MM.1S (cell line): Measurements from ENCODE around the gene MRPS15.
"Not testable (repeated sequence)": the region's sequence is repeated elsewhere in the genome, so short reads cannot be mapped to it uniquely, and the experiment has no call there.

ENCODE experiments used
- DNase-seq: peaks from one replicate; pipeline ENCODE4 v3.0.0-alpha.2; 2015
- H2AFZ ChIP-seq: fragments of 300-600 bp; sonication (generic); 2 replicates; pipeline ENCODE4 v1.6.0; 2016; ENCODE audit warnings: antibody characterized with exemption, low read length
- H3F3A ChIP-seq: fragments of 300-600 bp; sonication (generic); 2 replicates; pipeline ENCODE4 v1.6.1; 2016; ENCODE audit warnings: mild to moderate bottlenecking, antibody characterized with exemption, low read length, moderate library complexity, mixed read lengths; ENCODE audit not compliant: insufficient read depth
- H3K27ac ChIP-seq: fragments of 300-600 bp; sonication (generic); 2 replicates; pipeline ENCODE4 v1.5.1; 2016; ENCODE audit warnings: mild to moderate bottlenecking, low read length
- H3K27me3 ChIP-seq: fragments of 300-600 bp; sonication (generic); replicated peaks from 2 replicates; pipeline ENCODE4 v1.6.0; 2016; ENCODE audit warnings: low read length; ENCODE audit not compliant: insufficient read depth
- H3K36me3 ChIP-seq: fragments of 300-600 bp; sonication (generic); replicated peaks from 2 replicates; pipeline ENCODE4 v1.6.1; 2016; ENCODE audit warnings: mild to moderate bottlenecking, low read length, mixed read lengths; ENCODE audit not compliant: insufficient read depth
- H3K4me1 ChIP-seq: fragments of 300-600 bp; sonication (generic); 2 replicates; pipeline ENCODE4 v1.6.1; 2016; ENCODE audit warnings: low read length, mixed read lengths
- H3K4me2 ChIP-seq: fragments of 300-600 bp; sonication (generic); 2 replicates; pipeline ENCODE4 v1.6.0; 2016; ENCODE audit warnings: low read depth, low read length
- H3K4me3 ChIP-seq: fragments of 300-600 bp; sonication (generic); 2 replicates; pipeline ENCODE4 v1.5.1; 2016; ENCODE audit warnings: low read length, mixed read lengths
- H3K79me2 ChIP-seq: fragments of 300-600 bp; sonication (generic); 2 replicates; pipeline ENCODE4 v1.6.1; 2016; ENCODE audit warnings: mixed run types, low read length, mixed read lengths
- H3K9ac ChIP-seq: fragments of 300-600 bp; sonication (generic); 2 replicates; pipeline ENCODE4 v1.6.1; 2016; ENCODE audit warnings: low read length, mixed read lengths
- H3K9me2 ChIP-seq: fragments of 300-600 bp; sonication (generic); replicated peaks from 2 replicates; pipeline ENCODE4 v1.6.1; 2016; ENCODE audit warnings: mild to moderate bottlenecking, low read length, mixed read lengths; ENCODE audit not compliant: insufficient read depth
- H3K9me3 ChIP-seq: fragments of 300-600 bp; sonication (generic); replicated peaks from 2 replicates; pipeline ENCODE4 v1.6.1; 2016; ENCODE audit warnings: mild to moderate bottlenecking, low read length, mixed read lengths; ENCODE audit not compliant: insufficient read depth
- H4K20me1 ChIP-seq: fragments of 300-600 bp; sonication (generic); 2 replicates; pipeline ENCODE4 v1.6.1; 2016; ENCODE audit warnings: mild to moderate bottlenecking, low read length, moderate library complexity, mixed read lengths; ENCODE audit not compliant: insufficient read depth
- EZH2 ChIP-seq: fragments of 300-600 bp; sonication (generic); optimal IDR thresholded peaks from 2 replicates; pipeline ENCODE3; 2017; ENCODE audit warnings: low read depth, mild to moderate bottlenecking, antibody characterized with exemption, low read length, mixed read lengths
- EZH2phosphoT487 ChIP-seq: fragments of 300-600 bp; sonication (generic); IDR thresholded peaks from 2 replicates; pipeline ENCODE4 v1.6.1; 2018; ENCODE audit warnings: antibody characterized with exemption, low read length
- TF ChIP-seq, protein P1 (sequence below): fragments of 300-600 bp; sonication (generic); IDR thresholded peaks from 2 replicates; pipeline ENCODE4 v1.5.1; 2016; ENCODE audit warnings: antibody characterized with exemption, low read length, mixed read lengths

Gene MRPS15

DNA sequence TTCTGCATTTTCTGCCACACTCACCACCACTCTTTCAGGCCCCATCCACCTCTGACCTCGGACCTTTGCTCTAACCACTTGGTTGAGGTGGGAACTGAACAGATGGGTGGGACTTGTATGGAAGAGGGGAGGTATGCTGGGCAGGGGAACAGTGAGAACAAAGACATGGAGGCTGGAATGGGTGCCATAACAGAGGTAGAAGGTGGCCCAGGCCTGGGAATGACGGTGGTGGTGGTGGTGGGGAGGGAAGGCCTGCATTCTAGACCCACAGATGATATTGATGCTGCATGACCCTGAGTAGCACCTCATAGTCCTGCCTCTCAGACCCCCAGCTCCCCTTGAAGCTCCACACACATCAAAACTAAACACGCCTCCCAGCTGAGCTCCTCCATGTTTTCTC is 23.7 kb upstream of the MRPS15 start:
- Histone ChIP-seq H3K27me3 (no peaks in the 10 kb centered on the region; the same call in 1 of the 2 replicates), H3K4me2 (no peak overlapping the region), H3K4me3 (no peak overlapping the region), H3K79me2 (no peaks in the 10 kb centered on the region), H3K9ac (no peak overlapping the region), H3K27ac (no peak overlapping the region), H2AFZ (no peak overlapping the region), H3K9me2 (no peaks in the 10 kb centered on the region), H4K20me1 (no peaks in the 10 kb centered on the region), H3K36me3 (no peaks in the 10 kb centered on the region), H3K4me1 (no peaks in the 10 kb centered on the region), H3F3A (no peaks in the 10 kb centered on the region), H3K9me3 (no peaks in the 10 kb centered on the region)
- DNase-seq, result no peak
- TF ChIP-seq EZH2phosphoT487, result no peak
- TF ChIP-seq, protein P1, sequence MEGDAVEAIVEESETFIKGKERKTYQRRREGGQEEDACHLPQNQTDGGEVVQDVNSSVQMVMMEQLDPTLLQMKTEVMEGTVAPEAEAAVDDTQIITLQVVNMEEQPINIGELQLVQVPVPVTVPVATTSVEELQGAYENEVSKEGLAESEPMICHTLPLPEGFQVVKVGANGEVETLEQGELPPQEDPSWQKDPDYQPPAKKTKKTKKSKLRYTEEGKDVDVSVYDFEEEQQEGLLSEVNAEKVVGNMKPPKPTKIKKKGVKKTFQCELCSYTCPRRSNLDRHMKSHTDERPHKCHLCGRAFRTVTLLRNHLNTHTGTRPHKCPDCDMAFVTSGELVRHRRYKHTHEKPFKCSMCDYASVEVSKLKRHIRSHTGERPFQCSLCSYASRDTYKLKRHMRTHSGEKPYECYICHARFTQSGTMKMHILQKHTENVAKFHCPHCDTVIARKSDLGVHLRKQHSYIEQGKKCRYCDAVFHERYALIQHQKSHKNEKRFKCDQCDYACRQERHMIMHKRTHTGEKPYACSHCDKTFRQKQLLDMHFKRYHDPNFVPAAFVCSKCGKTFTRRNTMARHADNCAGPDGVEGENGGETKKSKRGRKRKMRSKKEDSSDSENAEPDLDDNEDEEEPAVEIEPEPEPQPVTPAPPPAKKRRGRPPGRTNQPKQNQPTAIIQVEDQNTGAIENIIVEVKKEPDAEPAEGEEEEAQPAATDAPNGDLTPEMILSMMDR, result no peak
- TF ChIP-seq EZH2, result no peak

DNA sequence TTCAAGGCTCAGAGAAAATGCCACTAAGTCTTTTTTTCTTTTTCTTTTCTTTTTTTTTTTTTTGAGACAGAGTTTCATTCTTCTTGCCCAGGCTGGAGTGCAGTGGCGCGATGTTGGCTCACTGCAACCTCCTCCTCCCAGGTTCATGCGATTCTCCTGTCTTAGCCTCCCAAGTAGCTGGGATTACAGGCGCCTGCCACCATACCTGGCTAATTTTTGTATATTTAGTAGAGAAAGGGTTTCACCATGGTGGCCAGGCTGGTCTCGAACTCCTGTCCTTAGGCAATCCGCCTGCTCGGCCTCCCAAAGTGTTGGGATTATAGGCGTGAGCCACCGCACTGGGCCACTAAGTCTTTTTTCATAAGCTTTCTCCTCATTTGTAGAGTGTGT is 23.1 kb upstream of the MRPS15 start:
- H2AFZ ChIP-seq, H3F3A ChIP-seq, H3K9me2 ChIP-seq, H3K4me3 ChIP-seq, H3K4me2 ChIP-seq, H3K27me3 ChIP-seq, DNase-seq, H3K9ac ChIP-seq, H3K9me3 ChIP-seq, H3K36me3 ChIP-seq, H3K4me1 ChIP-seq, H3K79me2 ChIP-seq, H4K20me1 ChIP-seq, H3K27ac ChIP-seq: not testable (repeated sequence)

DNA sequence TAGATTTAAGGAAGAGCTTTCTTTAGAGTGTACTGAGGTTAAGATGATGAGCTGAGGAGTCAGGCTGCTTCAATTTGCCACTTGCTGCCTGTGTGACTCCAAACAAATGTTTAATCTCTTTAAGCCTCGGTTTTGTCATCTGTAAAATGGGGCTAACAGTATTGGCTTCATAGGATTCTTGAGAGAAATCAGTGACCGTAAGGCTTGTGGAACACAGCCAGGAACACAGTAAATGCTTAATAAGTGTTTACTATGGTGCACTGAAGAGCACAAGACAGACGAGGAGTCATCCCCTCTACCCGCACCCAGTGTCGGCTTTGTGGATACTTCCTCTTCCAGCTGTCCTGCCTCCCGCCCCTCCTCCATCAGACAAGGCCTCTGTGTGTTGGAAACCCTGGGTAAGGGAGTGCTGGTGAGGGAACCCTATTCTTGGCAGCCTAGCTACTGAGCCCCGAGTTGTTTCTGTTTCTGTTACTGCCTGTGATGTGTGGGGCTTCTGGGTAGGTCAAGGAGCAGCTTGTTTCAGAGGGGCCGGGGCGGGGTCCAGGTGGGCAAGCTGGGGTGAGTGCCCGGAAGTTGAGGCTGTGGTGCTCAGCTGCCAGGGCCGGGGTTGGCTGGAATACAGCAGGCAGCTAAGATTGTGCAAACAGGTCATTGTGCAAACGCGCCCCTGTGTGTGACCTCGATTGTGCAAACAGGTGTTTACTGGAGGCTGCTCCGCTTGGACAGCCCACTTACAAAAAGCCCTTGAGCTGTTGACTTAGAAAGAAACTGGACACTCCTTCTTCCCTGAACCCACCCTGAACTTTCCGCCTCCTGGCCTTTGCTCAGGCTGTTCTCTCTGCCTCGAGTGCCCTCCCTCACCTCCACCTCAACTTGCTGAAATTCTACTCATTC is 22.5 kb upstream of the MRPS15 start:
- no peak overlapping the region for H3K27ac ChIP-seq
- no peaks in the 10 kb centered on the region for H3K79me2 ChIP-seq
- H3K4me3 ChIP-seq, result no peak overlapping the region
- no peak for DNase-seq
- H3K9ac ChIP-seq, result no peak overlapping the region
- H3K36me3 ChIP-seq, result no peaks in the 10 kb centered on the region
- no peaks in the 10 kb centered on the region for H3K9me2 ChIP-seq
- no peaks in the 10 kb centered on the region for H4K20me1 ChIP-seq
- no peak overlapping the region for H2AFZ ChIP-seq
- TF ChIP-seq EZH2, result no peak
- TF ChIP-seq EZH2phosphoT487, result no peak
- TF ChIP-seq, protein P1, result no peak
- H3F3A ChIP-seq, result no peaks in the 10 kb centered on the region
- no peaks in the 10 kb centered on the region; the same call in 1 of the 2 replicates for H3K27me3 ChIP-seq
- no peaks in the 10 kb centered on the region for H3K4me1 ChIP-seq
- no peaks in the 10 kb centered on the region for H3K9me3 ChIP-seq
- H3K4me2 ChIP-seq, result no peak overlapping the region

- TF ChIP-seq EZH2 (no peak), EZH2phosphoT487 (no peak)
- TF ChIP-seq, protein P1, result no peak
- H3K9me3 ChIP-seq, result no peaks in the 10 kb centered on the region
- no peak for DNase-seq
- H3K9ac ChIP-seq, result no peak overlapping the region
- H3K4me3 ChIP-seq, result no peak overlapping the region
- no peaks in the 10 kb centered on the region for H3K9me2 ChIP-seq
- no peaks in the 10 kb centered on the region; the same call in 1 of the 2 replicates for H3K27me3 ChIP-seq
- no peaks in the 10 kb centered on the region for H3K36me3 ChIP-seq
- H3K4me1 ChIP-seq, result no peaks in the 10 kb centered on the region
- no peaks in the 10 kb centered on the region for H3F3A ChIP-seq
- H2AFZ ChIP-seq, result no peak overlapping the region
- H3K79me2 ChIP-seq, result no peaks in the 10 kb centered on the region
- H4K20me1 ChIP-seq, result no peaks in the 10 kb centered on the region
- no peak overlapping the region for H3K4me2 ChIP-seq
- no peak overlapping the region for H3K27ac ChIP-seq
These were observed 21.9 kb upstream of the MRPS15 start for GRCh38 chr1:36486093-36486438.
